Stomach (tissue), 9 donors: Measurements from ENCODE around the gene PARG. TPM values are rescaled to one million over a fixed set of nuclear protein-coding genes. Genes with fewer than 3 reads are reported as not detected.
"Not testable (repeated sequence)": the region's sequence is repeated elsewhere in the genome, so short reads cannot be mapped to it uniquely, and the experiment has no call there.

Source experiments
- DNase-seq, 2 donors: peaks; one replicate each; pipeline versions ENCODE4 v3.0.0 to v3.0.0-alpha.2; 2013 to 2019
- H3K27ac ChIP-seq, 5 donors: fragments of 200-600 bp in 4 of 5; sonication (generic) in 4 of 5; one replicate each; pipeline ENCODE4 v1.5.1; 2013 to 2019; ENCODE audit warnings: mild to moderate bottlenecking in 1 of 5, moderate library complexity in 1 of 5
- H3K27me3 ChIP-seq, 3 donors: fragments of 200-600 bp; sonication (generic); one replicate each; pipeline ENCODE4 v1.5.1; 2017 to 2019; ENCODE audit warnings: mixed run types in 1 of 3
- H3K36me3 ChIP-seq, 4 donors: fragments of 200-600 bp; sonication (generic); 1 replicate in 3 of 4; 2 replicates in 1 of 4; pipeline ENCODE4 v1.5.1; 2016 to 2019
- H3K4me1 ChIP-seq, 4 donors: fragments of 200-600 bp; sonication (generic); one replicate each; pipeline ENCODE4 v1.5.1; 2016 to 2019
- H3K4me3 ChIP-seq, 4 donors: fragments of 200-600 bp; sonication (generic) in 3 of 4; one replicate each; pipeline ENCODE4 v1.5.1; 2016 to 2019; ENCODE audit warnings: mild to moderate bottlenecking in 1 of 4
- H3K9me3 ChIP-seq, 4 donors: fragments of 200-600 bp; sonication (generic); one replicate each; pipeline ENCODE4 v1.5.1; 2016 to 2019
- EP300 ChIP-seq: sonication (generic); formaldehyde crosslinking; IDR thresholded peaks from one replicate; pipeline ENCODE4 v1.6.1; 2017; ENCODE audit warnings: antibody characterized with exemption
- POLR2A ChIP-seq, 4 donors: fragments of 450-650 bp; IDR thresholded peaks; one replicate each; pipeline ENCODE4 v1.6.1; 2016; ENCODE audit warnings: antibody characterized with exemption in 4 of 4, control low read depth in 2 of 4, mild to moderate bottlenecking in 1 of 4, moderate library complexity in 1 of 4
- POLR2AphosphoS5 ChIP-seq, 3 donors: sonication (generic); formaldehyde crosslinking; IDR thresholded peaks; one replicate each; pipeline ENCODE4 v1.6.1; 2016; ENCODE audit warnings: antibody characterized with exemption in 3 of 3
- WGBS, 5 donors: extraction: QIAGEN DNeasy Blood & Tissue Kit in 3 of 5; methylation state at CpG; one replicate each; pipeline versions ENCODE4 v1.1.5 to v1.1.7; 2013 to 2018; 5-methylcytosine and 5-hydroxymethylcytosine counted together
- intact Hi-C: fragments of 100-400 bp; cut with DNase I; formaldehyde crosslinking; loops from one replicate; pipeline ENCODE4 v1.15.1; 2023; ENCODE audit warnings: low total_unique reads
- polyA plus RNA-seq, 3 donors: library from polyadenylated mRNA; stranded (reverse); fragments of 200-250 nt; gene quantifications; one replicate each; pipeline ENCODE4 v1.2.3, GENCODE V29; 2013
- total RNA-seq, 5 donors: library from RNA; depleted of rRNA; stranded (reverse); fragments of >200 nt; gene quantifications; one replicate each; pipeline versions ENCODE4 v1.1.0 to v1.2.3, GENCODE V29; 2014 to 2016
- TF ChIP-seq, protein P1 (sequence below), 7 experiments: fragments of 450-650 bp in 4 of 7; fragments of 200-600 bp in 3 of 7; sonication (generic) in 3 of 7; IDR thresholded peaks; one replicate each; pipeline ENCODE4 v1.5.1; 2016 to 2019; ENCODE audit warnings: antibody characterized with exemption in 7 of 7, control low read depth in 2 of 7, mild to moderate bottlenecking in 1 of 7
- donor health status: healthy with polysubstance abuse.
- donor health status: Bipolar disorder and iron deficiency.
- donor health status: healthy.

PARG gene
- total and polyA plus RNA-seq, 8 donors: 3.1 to 57.1 (median 19.6) TPM

DNA sequence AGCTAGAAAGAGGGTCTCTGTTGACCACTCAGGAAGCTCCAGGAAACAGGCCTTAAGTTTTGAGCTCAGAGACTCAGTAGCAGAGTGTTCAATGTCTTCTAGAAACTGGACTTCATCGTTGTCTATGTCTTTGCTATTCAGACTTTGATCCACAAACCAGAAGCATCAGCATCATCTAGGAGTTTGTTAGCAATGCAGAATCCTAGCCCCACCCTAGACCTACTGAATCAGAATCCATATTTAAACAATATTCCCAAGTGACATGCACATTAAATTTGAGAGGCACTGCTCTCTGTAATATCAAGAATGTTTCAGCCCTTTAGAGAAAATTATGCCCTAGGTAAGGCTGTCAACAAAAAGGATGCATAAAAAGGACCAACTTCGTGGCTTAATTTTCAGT is 166.8 kb downstream of the PARG start:
- Histone ChIP-seq H3K4me1 (no peaks in the 10 kb centered on the region), H3K27me3 (peaks cover 0 to 19% (median 16%) of the 10 kb centered on the region in 3 donors), H3K9me3 (peaks cover 0 to 5% (median 0%) of the 10 kb centered on the region in 4 donors), H3K4me3 (no peak overlapping the region), H3K36me3 (no peaks in the 10 kb centered on the region), H3K27ac (no peak overlapping the region)
- intact Hi-C loops: no loop called here
- no peak for DNase-seq
- 62 to 80% (median 68%) methylated on average over 2 of the region's 2 CpGs for WGBS, 5 donors
- TF ChIP-seq POLR2AphosphoS5 (IDR thresholded peaks at IDR 0.05) (no peak), POLR2A (IDR thresholded peaks at IDR 0.05) (no peak), EP300 (no peak)
- TF ChIP-seq, protein P1, sequence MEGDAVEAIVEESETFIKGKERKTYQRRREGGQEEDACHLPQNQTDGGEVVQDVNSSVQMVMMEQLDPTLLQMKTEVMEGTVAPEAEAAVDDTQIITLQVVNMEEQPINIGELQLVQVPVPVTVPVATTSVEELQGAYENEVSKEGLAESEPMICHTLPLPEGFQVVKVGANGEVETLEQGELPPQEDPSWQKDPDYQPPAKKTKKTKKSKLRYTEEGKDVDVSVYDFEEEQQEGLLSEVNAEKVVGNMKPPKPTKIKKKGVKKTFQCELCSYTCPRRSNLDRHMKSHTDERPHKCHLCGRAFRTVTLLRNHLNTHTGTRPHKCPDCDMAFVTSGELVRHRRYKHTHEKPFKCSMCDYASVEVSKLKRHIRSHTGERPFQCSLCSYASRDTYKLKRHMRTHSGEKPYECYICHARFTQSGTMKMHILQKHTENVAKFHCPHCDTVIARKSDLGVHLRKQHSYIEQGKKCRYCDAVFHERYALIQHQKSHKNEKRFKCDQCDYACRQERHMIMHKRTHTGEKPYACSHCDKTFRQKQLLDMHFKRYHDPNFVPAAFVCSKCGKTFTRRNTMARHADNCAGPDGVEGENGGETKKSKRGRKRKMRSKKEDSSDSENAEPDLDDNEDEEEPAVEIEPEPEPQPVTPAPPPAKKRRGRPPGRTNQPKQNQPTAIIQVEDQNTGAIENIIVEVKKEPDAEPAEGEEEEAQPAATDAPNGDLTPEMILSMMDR (IDR thresholded peaks at IDR 0.05): no peak

DNA sequence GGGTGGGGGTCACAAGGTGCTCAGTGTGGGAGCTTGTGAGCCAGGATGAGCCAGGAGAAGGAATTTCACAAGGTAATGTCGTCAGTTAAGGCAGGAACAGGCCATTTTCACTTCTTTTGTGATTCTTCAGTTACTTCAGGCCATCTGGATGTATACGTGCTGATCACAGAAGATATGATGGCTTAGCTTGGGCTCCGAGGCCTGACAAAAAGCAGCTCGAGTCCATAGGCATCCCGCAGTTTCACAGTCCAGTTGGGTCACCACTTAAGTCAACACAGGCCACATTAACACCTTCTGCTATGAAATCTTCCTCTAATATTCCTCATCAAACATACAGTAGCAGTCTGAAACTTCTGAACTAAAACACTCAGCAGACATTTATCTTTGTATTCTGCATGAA is 168.9 kb downstream of the PARG start:
- DNase-seq, H3K36me3 ChIP-seq, H3K4me3 ChIP-seq, H3K27ac ChIP-seq, H3K4me1 ChIP-seq, intact Hi-C loops: not testable (repeated sequence)
- WGBS, 5 donors: 29 to 44% (median 36%) methylated on average over 5 of the region's 5 CpGs
- Histone ChIP-seq H3K9me3 (peaks cover 0 to 13% (median 6%) of the 10 kb centered on the region in 4 donors), H3K27me3 (peaks cover 10 to 39% (median 21%) of the 10 kb centered on the region in 3 donors)

DNA sequence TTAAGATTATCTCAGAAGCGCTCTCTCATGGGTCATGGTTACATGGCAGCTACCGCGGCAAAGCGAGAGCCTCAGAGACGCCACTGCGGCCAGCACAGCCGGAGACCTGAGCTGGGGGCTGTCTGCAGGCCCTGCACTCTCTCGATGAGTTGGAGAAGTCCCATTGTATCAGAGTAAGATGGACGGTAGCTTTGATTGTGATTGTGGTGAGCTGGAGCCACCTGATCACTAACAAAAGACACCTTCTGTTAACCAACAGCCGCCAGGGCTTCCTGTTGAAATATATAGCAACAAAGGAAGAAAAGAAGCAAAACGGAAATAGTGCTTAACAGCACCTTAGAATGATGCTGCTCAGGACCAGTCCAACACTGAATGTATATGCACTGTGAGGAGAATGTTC is 170.8 kb downstream of the PARG start:
- 36 to 48% (median 40%) methylated on average over 11 of the region's 11 CpGs for WGBS, 5 donors
- H3K4me1 ChIP-seq, H3K27ac ChIP-seq, H3K36me3 ChIP-seq, intact Hi-C loops, H3K4me3 ChIP-seq, DNase-seq: not testable (repeated sequence)
- Histone ChIP-seq H3K9me3 (peaks cover 0 to 31% (median 16%) of the 10 kb centered on the region in 4 donors), H3K27me3 (peaks cover 11 to 58% (median 25%) of the 10 kb centered on the region in 3 donors)

DNA sequence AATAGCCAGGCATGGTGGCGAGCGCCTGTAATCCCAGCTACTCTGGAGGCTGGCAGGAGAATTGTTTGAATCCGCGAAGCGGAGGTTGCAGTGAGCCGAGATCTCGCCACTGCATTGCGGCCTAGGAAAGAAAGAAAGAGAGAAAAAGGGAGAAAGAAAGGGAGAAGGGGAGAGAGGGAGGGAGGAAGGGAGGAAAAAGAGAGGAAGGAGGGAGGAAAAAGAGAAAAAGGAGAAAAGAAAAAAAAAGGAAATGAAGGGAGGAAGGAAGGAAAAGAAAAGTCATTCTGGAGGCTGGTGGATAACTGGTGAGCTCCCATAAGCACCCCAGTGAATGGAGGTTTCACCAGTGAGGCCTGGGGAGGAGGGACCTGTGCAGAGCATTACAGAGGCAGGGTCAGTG is 172.1 kb downstream of the PARG start:
- Histone ChIP-seq H3K27ac (no peak overlapping the region), H3K9me3 (peaks cover 0 to 31% (median 16%) of the 10 kb centered on the region in 4 donors), H3K36me3 (no peaks in the 10 kb centered on the region), H3K27me3 (peaks cover 11 to 64% (median 25%) of the 10 kb centered on the region in 3 donors), H3K4me3 (no peak overlapping the region), H3K4me1 (no peaks in the 10 kb centered on the region)
- TF ChIP-seq, protein P1 (IDR thresholded peaks at IDR 0.05): no peak
- TF ChIP-seq EP300 (no peak), POLR2AphosphoS5 (IDR thresholded peaks at IDR 0.05) (no peak), POLR2A (IDR thresholded peaks at IDR 0.05) (no peak)
- DNase-seq: no peak
- intact Hi-C loops: no loop called here
- WGBS, 5 donors: 88 to 97% (median 95%) methylated on average over 7 to 8 of the region's 8 CpGs

DNA sequence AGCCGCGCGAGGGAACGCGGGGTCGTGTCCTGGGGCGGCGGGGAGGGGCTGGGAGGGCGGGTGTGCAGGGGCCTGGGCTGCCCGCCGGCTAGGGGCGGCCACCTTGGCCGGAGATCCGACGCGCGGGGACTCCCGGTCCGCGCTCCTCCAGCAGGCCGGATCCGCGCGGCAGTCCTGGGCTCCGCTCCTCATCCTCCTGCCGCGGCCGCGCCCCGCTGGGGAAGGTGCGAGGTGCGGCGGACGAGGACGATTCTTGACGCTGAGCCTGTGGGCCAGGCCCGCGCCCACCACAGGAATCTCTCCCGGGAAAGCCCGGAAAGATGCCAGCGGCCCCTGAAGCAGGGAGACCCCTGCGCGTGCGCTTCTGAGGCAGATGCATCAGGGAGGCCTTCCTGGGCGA is 173.1 kb downstream of the PARG start:
- no peak for DNase-seq
- Histone ChIP-seq H3K27me3 (peaks cover 11 to 68% (median 25%) of the 10 kb centered on the region in 3 donors), H3K4me1 (no peaks in the 10 kb centered on the region), H3K4me3 (no peak overlapping the region), H3K9me3 (peaks cover 0 to 31% (median 16%) of the 10 kb centered on the region in 4 donors), H3K27ac (no peak overlapping the region), H3K36me3 (no peaks in the 10 kb centered on the region)
- WGBS, 5 donors: 8 to 56% (median 10%) methylated on average over 7 to 45 of the region's 45 CpGs
- intact Hi-C loops: no loop called here
- no peak for TF ChIP-seq EP300
- TF ChIP-seq POLR2A (IDR thresholded peaks at IDR 0.05): no peak
- no peak for TF ChIP-seq POLR2AphosphoS5 (IDR thresholded peaks at IDR 0.05)
- TF ChIP-seq, protein P1 (IDR thresholded peaks at IDR 0.05): no peak
